Omental fat pad (tissue), 4 donors: Measurements from ENCODE around the gene KIF9. TPM values are rescaled to one million over a fixed set of nuclear protein-coding genes. Genes with fewer than 3 reads are reported as not detected.
"Not testable (repeated sequence)": the region's sequence is repeated elsewhere in the genome, so short reads cannot be mapped to it uniquely, and the experiment has no call there.

ENCODE experiments used
- ATAC-seq: fragments of 150-250 bp; one replicate; pipeline ENCODE4 v1.9.1; 2016; ENCODE audit warnings: mild to moderate bottlenecking, moderate library complexity; ENCODE audit not compliant: low FRiP score
- DNase-seq: peaks from one replicate; pipeline ENCODE4 v3.0.0-alpha.2; 2019; ENCODE audit warnings: low spot score
- total RNA-seq, 4 donors: library from RNA; depleted of rRNA; stranded (reverse); fragments of >200 nt; gene quantifications; one replicate each; pipeline ENCODE4 v1.1.0, GENCODE V29; 2016
- TF ChIP-seq, protein P1 (sequence below), 3 donors: fragments of 450-650 bp; IDR thresholded peaks; one replicate each; pipeline ENCODE4 v1.5.1; 2016 to 2017; ENCODE audit warnings: antibody characterized with exemption in 3 of 3, mild to moderate bottlenecking in 3 of 3, moderate library complexity in 2 of 3

KIF9 gene, protein sequence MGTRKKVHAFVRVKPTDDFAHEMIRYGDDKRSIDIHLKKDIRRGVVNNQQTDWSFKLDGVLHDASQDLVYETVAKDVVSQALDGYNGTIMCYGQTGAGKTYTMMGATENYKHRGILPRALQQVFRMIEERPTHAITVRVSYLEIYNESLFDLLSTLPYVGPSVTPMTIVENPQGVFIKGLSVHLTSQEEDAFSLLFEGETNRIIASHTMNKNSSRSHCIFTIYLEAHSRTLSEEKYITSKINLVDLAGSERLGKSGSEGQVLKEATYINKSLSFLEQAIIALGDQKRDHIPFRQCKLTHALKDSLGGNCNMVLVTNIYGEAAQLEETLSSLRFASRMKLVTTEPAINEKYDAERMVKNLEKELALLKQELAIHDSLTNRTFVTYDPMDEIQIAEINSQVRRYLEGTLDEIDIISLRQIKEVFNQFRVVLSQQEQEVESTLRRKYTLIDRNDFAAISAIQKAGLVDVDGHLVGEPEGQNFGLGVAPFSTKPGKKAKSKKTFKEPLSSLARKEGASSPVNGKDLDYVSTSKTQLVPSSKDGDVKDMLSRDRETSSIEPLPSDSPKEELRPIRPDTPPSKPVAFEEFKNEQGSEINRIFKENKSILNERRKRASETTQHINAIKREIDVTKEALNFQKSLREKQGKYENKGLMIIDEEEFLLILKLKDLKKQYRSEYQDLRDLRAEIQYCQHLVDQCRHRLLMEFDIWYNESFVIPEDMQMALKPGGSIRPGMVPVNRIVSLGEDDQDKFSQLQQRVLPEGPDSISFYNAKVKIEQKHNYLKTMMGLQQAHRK
- total RNA-seq: 10 to 100 TPM in 2 of 4 donors, 1 to 10 TPM in 2; 2.8 to 16.1 (median 9.4) TPM

DNA sequence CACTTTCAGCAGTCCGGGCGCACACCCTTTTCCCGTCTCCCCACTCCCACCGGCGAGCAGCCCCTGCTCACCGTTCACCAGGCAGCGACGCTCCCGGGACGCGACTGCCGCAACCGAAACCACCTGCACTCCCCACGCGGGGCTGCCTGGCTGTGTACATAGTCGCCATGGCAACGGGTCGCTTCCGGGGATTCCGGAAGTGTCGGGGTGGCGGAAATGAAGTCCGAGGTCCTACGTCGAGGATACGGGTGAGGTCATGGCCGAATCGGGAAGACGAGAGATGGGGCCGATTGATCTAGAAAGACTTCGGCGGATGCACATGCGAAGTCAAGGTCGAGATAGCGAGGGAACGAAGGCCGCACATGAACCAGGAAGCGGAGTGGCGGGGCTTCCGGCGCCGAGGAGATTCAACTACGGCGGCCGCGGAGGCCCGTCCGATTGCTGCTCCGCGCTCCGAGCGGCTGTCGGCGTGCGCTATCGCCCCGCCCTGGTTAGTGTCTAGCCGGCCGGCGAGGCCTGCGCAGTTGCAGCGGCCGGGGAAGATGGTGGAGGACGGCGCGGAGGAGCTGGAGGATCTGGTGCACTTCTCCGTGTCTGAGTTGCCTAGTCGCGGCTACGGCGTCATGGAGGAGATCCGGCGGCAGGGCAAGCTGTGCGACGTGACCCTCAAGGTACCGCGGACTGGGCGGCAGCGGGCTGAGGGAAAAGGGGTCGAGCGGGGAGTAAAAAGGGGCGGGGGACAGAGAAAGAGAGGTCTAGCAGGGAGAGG is at the start of gene KIF9, which contains the start of gene KLHL18:
Gene KIF9, minus strand, starts transcription at position 376 of the 769 bp plus-strand sequence. CDS start 5,425 bp downstream, outside the sequence.
Gene KLHL18, plus strand, starts transcription at position 521 of the 769 bp plus-strand sequence. Its CDS starts 22 bp downstream, at position 543.
- TF ChIP-seq, protein P1, sequence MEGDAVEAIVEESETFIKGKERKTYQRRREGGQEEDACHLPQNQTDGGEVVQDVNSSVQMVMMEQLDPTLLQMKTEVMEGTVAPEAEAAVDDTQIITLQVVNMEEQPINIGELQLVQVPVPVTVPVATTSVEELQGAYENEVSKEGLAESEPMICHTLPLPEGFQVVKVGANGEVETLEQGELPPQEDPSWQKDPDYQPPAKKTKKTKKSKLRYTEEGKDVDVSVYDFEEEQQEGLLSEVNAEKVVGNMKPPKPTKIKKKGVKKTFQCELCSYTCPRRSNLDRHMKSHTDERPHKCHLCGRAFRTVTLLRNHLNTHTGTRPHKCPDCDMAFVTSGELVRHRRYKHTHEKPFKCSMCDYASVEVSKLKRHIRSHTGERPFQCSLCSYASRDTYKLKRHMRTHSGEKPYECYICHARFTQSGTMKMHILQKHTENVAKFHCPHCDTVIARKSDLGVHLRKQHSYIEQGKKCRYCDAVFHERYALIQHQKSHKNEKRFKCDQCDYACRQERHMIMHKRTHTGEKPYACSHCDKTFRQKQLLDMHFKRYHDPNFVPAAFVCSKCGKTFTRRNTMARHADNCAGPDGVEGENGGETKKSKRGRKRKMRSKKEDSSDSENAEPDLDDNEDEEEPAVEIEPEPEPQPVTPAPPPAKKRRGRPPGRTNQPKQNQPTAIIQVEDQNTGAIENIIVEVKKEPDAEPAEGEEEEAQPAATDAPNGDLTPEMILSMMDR (IDR thresholded peaks at IDR 0.05): no peak
- ATAC-seq (peak; percentile 95), DNase-seq (peak; percentile 90)

DNA sequence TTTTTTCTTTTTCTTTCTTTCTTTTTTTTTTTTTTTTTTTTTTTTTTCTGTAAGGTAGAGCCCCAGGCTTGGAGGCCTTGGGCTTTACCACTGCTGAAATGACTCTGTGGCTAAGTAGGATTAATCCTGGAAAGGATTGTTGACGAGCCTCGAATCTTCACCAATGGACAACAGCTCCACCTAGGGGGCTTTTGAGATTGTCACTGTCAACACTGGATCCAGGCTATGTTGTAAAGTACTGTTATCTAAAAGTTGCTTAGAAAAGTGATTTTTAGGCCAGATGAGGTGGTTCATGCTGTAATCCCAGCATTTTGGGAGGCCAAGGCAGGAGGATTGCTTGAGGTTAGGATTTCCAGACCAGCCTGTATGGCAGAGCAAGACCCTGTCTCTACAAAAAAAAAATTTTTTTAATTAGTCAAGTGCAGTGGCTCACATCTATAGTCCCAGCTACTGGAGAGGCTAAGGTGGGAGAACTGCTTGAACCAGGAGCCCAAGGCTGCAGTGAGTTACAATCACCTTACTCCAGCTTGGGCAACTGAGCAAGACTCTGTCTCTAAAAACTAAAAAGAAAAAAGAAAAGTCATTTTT is 41.8 kb upstream of the KIF9 start:
- DNase-seq (no peak), ATAC-seq (peak; percentile 91)
- TF ChIP-seq, protein P1 (IDR thresholded peaks at IDR 0.05): no peak

DNA sequence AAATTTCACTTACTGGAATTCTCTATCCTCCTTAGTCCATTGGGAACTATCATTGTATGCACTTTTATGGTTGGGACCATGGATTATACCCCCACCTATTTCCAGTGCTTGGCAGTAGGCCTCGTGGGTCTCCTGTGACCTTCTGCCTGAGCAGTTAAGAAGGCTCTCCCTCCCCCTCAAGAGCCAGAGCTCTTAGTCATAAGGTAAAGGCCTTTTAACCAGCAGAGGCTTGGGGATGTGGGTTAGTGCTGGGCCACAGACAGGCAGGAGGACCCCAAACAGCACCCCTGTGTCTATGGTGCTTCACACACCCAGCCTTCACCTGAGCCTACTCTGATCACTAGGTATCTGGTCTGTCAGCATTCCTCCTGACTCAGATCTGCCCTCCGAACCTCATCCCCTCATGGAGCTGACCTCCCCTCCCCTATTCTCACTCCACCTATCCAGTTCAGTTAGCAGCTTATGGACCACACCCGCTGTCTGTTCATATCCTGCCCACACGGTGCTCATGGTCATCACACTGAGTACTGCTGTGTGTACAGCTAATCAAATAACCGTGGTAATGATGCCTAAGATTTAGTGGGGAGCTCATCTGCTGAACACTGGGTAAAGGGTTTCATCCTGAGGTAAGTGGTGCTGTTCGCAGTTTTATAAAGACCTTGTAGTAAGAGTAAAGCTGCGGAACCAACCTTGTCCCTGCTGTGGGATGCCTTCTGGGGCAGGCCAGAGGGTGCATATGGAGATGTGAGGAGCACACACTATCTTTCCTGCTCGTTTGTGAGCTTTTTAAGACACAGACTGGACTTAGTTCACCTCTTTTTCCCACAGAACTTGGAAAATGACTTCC is 41.1 kb upstream of the KIF9 start:
- DNase-seq (no peak), ATAC-seq (no peak)
- TF ChIP-seq, protein P1 (IDR thresholded peaks at IDR 0.05): no peak

DNA sequence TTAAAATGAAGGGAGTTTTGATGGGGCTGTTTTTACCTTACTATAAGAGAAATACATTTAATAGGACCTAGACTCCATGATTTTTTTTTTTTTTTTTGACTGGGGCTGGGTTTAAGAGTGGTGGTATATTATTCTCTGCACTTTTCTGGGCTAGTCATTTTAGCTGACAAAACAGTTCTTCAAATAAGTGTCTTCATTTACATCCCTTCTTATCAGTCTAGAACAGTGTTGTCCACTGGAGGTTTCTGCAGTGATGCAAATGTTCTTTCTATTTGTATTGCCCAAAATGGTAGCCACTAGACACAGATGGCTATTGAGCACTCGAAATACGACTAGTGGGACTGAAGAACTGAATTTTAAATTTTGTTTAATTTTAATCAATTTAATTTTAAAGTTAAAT is 37.4 kb upstream of the KIF9 start:
- no peak for ATAC-seq
- DNase-seq: no peak
- TF ChIP-seq, protein P1 (IDR thresholded peaks at IDR 0.05): no peak

DNA sequence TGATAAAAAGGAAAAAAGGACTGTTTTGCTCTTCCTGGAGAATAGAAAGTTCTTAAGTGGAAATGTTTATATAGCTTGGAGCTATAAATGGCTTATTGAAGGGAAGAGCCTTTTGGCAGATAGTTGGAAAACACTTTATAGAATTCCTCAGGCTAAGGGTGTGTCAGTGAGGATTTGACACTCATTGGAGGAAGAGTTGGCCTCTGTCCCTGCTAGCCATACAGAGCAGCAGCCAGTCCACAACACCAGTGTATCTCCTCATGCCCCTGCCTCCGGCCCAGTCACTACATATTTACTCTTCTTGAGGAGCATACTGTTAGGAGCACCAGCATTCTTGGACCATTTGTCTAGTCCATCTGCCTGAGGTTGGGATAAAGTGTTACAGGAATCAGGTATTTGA is 36.3 kb upstream of the KIF9 start:
- no peak for ATAC-seq
- TF ChIP-seq, protein P1 (IDR thresholded peaks at IDR 0.05): no peak

DNA sequence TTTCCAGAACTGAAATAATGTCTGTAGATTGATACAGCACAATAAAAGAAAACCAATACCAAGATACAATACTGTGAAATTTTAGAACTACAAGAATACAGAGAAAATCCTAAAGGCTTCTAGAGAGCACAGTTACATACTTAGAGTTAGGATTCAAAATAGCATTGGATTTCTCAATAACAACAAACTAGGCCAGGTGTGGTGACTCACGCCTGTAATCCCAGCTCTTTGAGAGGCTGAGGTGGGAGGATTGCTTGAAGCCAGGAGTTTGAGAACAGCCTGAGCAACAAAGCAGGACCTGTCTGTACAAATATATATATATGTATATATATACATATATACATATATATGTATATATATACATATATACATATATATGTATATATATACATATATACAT is 33.6 kb upstream of the KIF9 start:
- not testable (repeated sequence) for DNase-seq, ATAC-seq

More for the DNA sequence above, 36.3 kb upstream of the KIF9 start:
- DNase-seq: no peak
